AG10803 (cell line): ENCODE measurements around the gene DENND1C.
A peak's percentile ranks its signal among the peaks of the same experiment; 100 is the strongest.

Experiments
- DNase-seq: peaks from one replicate; pipeline ENCODE4 v3.0.0; 2010; ENCODE audit warnings: low read depth
- H3K4me3 ChIP-seq: 2 replicates; pipeline ENCODE4 v1.5.1; 2011; ENCODE audit warnings: mild to moderate bottlenecking, low read length, control low read depth
- CTCF ChIP-seq: conservative IDR thresholded peaks from 2 replicates; pipeline ENCODE4 v1.5.1; 2011; ENCODE audit warnings: mild to moderate bottlenecking, low read length, control low read depth, inconsistent platforms

Gene DENND1C

GRCh38 chr19:6524311-6524710 is 42.7 kb upstream of the DENND1C start:
- no peak for TF ChIP-seq CTCF
- no peak overlapping the region for H3K4me3 ChIP-seq
- DNase-seq, result no peak

GRCh38 chr19:6522712-6523111 is 41.1 kb upstream of the DENND1C start:
- no peak for DNase-seq
- no peak for TF ChIP-seq CTCF
- H3K4me3 ChIP-seq, result no peak overlapping the region

DNA sequence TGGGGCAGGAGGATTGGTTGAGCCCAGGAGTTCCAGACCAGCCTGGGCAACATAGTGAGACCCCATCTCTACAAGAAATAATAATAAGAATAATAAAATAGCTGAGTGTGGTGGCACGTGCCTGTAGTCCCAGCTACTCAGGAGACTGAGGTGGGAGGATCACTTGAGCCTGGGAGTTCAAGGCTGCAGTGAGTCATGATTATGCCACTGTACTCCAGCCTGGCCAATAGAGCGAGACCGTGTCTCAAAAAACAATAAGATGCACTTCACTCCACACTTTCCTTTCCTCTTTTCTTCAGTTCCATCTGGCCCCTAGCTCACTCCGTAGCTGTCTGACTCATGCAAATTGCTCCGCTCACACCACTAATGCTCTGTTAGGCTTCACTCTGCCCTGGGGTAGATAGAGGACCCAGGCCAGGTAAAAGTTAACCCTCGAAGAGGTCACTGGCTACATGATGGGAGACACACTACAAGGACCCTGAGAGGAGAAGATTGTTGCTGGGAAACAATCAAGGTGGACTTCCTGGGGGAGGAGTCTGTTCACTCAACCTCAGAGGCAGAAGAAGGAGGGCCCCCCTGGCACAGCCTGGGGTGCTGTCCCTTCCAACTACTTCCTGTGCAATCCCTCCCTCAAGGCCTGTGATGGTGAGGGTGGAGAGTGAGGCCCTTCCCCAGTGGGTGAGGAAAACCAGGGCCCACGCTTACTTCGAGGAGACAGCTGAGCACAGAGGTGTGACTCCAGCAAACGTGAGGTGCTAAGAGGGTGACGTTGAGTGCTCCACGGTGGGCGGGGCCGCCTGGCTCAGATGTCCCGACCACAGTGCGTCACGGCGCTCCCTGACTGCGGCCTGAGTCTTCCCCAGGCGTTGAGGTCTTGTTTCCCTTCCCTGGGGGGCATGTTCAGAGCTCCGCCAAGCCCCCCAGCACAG is 40.4 kb upstream of the DENND1C start:
- no peak for TF ChIP-seq CTCF
- no peak overlapping the region for H3K4me3 ChIP-seq
- no peak for DNase-seq

- no peak for TF ChIP-seq CTCF
- H3K4me3 ChIP-seq, result no peak overlapping the region
- peak; percentile 80 for DNase-seq
Measured at GRCh38 chr19:6519289-6519688, 37.7 kb upstream of the DENND1C start.

- no peak for DNase-seq
- no peak for TF ChIP-seq CTCF
- H3K4me3 ChIP-seq, result no peak overlapping the region
Measured at GRCh38 chr19:6518145-6518911, 36.7 kb upstream of the DENND1C start.

- peak overlapping the region; percentile 83 for H3K4me3 ChIP-seq
- peak; percentile 78 for DNase-seq
- peak; percentile 82 for TF ChIP-seq CTCF
Measured at GRCh38 chr19:6516659-6517291, 35.2 kb upstream of the DENND1C start.
